ENCODE results near the gene FRYL.

- TF ChIP-seq EZH2 (IDR thresholded peaks at IDR 0.05; ENCODE audit: low read depth), result no peak
- no peak for TF ChIP-seq CTCF (conservative IDR thresholded peaks at IDR 0.05)
Measured at GRCh38 chr4:48705609-48706008, 74.5 kb downstream of the FRYL start.

Data from PC-9 (cell line).